HG03159 (cell line): ENCODE data around the gene RAB20.
"Not testable (repeated sequence)": the region's sequence is repeated elsewhere in the genome, so short reads cannot be mapped to it uniquely, and the experiment has no call there.

Experiments
- ATAC-seq: cut with Tn5 transposase; IDR thresholded peaks from one replicate; pipeline ENCODE4 v1.9.1; 2021; ENCODE audit warnings: mild to moderate bottlenecking, moderate library complexity; ENCODE audit not compliant: unreplicated experiment

RAB20 gene, protein sequence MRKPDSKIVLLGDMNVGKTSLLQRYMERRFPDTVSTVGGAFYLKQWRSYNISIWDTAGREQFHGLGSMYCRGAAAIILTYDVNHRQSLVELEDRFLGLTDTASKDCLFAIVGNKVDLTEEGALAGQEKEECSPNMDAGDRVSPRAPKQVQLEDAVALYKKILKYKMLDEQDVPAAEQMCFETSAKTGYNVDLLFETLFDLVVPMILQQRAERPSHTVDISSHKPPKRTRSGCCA

DNA sequence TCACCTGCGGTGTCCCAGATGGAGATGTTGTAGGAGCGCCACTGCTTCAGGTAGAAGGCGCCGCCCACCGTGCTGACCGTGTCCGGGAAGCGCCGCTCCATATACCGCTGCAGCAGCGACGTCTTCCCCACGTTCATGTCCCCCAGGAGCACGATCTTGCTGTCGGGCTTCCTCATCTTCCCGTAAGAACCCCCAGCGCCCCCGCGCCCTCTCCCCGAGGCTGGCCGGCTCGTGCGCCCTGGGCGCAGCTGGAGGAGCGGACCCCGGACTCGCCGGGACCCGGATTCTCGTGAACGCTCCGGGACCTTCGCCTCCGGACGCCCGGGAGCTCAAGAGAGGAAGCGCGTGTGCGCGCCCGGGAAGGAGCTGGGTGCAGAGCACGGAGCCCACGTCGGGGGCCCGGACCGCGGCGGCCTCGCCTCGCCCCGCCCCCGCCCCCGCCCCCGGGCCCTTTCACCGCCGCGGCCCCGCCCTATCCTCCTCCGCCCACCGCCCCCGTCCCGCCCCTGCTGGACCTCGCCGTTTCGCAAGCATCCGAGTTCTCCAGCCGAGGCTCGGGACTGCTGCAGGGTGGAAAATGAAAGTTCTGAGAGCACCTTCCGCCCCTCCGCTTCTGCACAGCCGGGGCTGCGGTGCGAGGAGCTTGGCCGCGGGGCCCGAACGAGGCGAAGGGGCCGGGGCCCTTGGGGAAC is at the start of gene RAB20:
Gene RAB20, minus strand, starts transcription at position 379 of the 692 bp plus-strand sequence. Its CDS starts 203 bp downstream, at position 176.
- peak; percentile 64 for ATAC-seq

DNA sequence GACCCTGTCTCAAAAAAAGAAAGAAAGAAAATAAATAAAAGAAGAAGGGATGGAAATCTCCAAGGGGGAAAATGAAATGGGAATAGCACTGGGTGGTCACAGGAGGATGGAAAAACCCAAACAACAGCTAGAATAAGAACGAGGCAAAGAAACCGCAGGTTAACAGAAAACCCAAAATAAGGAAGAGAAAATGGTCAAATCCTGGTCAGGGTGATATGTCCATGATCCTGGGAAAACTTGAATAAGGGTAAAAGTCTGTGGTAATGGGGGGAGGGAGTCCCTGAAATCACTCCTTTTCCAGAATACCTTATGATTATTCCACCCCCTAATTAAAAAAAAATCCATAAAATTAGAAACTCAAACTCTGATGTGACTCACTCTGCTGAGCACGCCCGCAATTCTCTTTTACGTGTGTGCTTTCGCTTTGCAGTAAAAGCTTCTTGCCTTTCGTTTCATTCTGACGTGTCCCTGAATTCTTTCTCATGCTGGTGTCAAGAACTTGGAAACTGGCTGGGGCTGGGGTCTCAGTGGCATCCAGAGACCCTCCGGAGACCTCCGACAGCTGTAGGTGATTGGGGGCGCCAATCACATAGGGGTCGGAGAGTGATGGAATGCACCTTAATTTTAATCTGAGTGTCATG is 49.6 kb upstream of the RAB20 start:
- no peak for ATAC-seq

DNA sequence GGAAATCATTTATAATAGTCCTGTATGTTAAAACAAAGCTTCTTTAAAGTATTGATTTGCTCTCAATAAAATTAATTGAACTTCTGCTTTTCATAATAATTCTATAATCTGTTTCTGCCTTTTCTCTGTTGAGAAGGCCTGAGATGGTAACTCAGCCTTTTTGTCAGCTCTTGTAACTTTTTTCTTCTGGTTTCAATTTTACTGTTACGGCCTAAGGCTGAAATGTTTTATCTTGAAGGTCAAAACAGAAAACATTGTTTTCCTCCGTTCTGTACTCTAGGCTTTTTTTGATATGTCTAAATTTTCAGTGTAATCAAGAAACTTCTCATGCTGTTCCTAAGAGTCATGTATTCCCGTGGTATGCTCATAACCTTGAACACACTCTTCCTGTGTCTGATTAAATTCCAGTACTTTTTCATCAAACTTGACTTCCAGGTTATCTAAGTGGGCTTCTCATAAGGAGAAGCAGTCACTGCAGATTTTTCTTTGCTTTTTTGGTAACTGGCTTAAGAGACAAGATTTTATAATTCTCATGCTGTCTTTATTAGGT is 46.2 kb upstream of the RAB20 start:
- ATAC-seq = no peak

DNA sequence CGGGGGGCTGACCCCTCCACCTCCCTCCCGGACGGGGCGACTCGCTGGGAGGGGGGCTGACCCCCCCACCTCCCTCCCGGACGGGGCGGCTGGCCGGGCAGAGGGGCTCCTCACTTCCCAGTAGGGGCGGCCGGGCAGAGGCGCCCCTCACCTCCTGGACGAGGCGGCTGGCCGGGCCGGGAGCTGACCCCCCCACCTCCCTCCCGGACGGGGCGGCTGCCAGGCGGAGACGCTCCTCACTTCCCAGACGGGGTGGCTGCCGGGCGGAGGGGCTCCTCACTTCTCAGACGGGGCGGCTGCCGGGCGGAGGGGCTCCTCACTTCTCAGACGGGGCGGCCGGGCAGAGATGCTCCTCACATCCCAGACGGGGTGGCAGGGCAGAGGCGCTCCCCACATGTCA is 44.8 kb upstream of the RAB20 start:
- not testable (repeated sequence) for ATAC-seq

DNA sequence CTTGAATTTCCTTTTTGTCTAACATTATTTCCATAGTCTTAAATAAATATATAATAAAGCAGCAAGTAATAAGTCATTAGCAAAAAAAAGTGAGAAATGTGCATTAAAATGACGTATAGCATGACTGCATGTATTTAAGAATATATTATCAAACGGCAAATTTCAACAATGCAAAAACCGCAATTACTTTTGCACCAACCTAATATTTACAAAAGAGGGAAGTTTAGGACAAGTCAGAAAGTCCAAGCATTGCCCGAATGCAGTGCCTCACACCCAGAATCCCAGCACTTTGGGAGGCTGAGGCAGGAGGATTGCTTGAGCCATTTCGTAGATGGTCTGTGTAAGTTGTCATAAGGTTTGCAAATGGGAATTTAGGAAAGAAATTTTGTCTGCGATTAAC is 43.6 kb upstream of the RAB20 start:
- ATAC-seq = no peak

DNA sequence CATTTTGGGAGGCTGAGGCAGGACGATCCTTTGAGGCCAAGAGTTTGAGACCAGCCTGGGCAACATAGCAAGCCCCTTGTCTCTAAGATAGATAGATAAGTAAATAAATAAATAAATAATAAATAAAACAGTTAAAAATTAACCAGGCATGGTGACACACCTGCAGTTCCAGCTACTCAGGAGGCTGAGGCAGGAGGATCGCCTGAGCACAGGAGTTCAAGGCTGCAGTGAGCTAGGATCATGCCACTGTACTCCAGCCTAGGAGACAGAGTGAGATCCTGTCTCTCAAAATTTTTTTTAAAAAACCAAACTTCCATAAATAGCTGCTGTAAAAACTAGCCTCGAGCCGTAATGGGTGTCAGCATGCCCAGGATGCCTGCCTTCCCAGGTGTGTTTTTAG is 39.5 kb upstream of the RAB20 start:
- no peak for ATAC-seq

DNA sequence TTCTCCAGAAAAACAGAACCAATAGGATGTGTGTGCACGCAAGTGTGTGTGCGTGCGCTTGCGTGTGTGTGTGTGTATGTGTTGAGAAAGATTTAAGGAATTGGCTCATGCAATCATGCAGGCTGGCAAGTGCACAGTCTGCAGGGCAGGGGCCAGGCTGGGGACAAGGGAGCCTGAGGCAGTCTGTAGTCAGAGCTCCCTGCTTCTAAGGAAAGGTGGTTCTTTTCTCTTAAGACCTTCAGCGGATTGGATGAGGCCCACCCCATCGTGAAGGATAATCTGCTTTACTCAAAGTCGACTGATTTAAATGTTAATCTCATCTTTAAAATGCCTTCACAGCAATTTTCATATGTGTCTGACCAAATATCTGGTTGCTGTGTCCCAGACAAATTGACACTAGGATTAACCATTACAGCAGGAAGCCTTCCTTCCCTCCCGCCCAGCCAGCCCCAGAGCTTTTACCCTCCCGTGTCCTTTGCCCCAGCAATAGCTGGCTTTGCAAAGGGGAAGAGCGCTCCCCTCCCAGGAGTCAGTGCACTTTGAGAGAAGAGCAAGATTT is 38.8 kb upstream of the RAB20 start:
- ATAC-seq = no peak

DNA sequence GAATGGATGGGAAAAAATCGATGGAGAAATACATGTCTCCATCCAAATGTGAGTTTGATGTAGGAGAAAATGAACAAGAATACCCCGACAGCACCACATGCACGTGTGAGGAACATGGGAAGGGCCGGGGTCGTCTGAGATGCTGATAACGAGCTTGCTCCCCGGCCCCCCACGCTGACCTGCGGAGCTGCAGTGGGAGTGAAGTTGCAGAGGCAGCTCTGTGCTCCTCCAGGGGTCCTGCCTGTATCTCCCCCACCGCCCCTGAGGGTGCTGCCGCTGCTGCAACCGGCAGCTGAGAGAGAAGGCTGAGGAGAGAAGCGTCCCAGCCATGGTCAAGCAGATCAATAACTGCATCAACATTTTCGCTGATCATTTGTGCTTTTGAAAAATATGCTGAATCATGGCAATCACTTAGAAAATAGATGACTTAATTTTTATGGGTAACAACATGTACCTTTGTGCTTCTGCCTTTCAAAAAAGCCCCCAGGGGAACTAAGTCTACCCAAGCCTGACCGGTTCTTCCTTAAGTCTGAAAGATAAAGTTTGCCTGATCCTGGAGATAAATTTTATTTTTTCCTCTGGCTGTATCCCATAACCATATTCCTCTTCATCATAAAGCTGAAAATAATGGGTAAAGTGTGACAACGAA is 35.6 kb upstream of the RAB20 start:
- no peak for ATAC-seq

DNA sequence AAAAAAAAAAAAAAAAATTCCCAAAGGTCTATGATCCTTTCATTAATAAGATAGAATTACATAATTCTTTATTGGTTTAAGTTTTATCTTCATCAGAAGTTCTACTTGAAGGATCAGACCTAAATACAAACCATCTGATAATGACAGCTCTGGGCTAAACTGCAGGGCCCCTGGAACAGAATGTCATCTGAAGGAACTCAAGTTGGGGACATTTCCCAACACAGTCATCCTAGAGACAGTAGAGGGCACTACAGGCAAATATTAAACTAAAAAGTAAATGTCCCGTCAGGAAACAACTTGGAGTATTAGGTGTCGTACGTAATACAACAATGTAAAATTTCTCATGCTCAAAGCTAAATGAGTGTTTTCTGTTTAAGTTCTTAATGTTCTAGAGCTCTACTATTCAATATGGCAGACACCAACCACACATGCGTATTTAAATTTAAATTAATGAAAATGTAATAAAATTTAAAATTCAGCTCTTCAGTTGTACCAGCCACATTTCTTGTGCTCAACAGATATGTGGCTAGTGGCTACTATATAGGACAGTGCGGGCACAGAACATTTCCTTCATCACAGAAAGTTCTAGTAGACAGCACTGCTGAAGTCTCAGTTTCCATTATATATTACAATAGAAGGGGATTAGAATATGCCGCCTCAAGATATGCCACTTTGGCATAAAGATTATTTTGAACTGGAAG is 32.1 kb upstream of the RAB20 start:
- ATAC-seq = peak; percentile 92

DNA sequence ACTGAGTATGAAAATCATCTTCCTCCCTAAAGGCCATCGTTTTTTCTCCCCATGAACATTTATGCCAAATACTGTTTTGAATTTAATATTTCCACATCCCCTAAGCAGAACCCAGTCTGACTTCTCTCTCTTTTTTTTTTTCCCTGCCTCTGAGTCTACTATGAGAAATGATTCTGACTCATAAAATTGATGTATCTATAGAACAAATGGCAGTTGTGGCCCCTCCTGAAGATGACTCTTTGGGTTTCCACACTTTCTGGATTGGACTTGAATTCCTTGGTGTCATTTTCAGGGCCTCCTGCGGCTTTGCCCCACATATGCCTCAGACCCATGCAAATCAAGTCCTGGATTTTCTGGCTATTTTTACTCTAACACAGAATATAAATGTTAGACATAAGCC is 31.1 kb upstream of the RAB20 start:
- no peak for ATAC-seq

DNA sequence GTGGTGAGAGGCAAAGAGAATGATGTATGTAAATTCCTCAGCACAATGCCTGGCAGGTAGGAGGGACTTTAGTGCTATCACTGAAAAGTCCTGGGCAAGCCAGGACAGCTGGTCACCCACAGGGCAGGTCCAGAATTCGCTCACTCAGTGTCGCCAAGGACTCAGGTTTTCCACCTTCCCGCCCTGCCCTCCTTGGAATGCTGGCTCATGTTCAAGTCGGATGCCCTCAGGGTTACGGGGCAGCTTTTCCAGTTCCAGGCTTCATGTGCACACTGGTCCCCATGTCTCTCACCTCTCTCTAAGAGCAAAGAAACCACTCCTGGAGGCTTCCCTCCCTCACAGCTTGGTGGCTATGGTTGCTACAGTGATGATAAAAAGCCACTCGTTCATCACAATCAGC is 29.1 kb upstream of the RAB20 start:
- ATAC-seq = no peak

DNA sequence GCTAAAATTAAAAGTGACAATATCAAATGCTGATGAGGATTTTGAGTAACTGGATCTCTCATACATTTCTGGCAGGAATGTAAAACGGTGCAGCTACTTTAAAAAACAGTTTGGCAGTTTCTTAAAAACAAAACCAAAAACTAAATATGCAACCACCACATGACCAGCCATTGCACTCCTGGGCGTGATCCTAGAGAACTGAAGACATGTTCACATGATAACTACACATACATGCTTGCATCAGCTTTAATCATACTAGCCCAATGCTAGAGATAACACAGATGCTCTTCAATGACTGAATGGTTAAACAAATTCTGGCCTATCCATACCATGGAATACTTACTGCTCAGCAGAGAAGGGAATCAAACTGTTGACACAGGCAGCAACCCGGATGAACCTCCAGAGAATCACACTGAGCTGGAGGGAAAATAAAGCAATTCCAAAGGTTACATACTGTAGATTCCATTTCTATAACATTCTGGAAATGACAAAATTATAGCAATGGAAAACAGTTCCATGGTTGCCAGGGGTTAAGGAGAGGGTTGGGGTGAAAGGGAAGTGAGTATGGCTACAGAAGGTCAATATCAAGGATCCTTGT is 28.4 kb upstream of the RAB20 start:
- no peak for ATAC-seq

DNA sequence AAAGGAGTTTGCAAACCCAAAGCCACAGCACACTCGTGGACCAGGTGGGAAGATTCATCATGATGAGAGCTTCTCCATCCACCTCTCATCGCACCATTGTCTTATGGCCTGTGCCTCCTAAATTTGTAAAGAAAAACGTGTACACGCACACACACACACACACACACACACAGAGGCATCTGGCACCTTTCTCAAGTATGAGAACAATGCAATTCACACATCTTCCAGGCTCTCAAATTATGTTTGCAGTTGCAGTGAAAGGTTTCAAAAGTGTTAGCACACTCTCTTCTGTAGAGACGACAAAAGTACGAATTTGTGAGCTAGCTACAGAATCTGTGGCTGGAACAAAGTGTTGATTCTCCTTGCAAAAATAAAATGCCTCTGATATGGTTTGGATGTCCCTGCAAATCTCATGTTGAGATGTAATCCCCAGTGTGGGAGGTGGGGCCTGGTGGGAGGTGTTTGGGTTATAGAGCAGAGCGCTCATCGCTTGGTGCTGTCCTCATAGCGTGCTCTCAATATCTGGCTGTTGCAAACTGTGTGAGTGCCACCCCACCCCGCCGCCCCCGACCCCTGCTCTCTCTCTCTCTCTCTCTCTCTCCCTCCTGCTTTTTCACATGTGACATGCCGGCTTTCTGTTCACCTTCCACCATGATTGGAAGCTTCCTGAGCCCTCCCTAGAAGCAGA is 21.8 kb upstream of the RAB20 start:
- ATAC-seq = no peak

DNA sequence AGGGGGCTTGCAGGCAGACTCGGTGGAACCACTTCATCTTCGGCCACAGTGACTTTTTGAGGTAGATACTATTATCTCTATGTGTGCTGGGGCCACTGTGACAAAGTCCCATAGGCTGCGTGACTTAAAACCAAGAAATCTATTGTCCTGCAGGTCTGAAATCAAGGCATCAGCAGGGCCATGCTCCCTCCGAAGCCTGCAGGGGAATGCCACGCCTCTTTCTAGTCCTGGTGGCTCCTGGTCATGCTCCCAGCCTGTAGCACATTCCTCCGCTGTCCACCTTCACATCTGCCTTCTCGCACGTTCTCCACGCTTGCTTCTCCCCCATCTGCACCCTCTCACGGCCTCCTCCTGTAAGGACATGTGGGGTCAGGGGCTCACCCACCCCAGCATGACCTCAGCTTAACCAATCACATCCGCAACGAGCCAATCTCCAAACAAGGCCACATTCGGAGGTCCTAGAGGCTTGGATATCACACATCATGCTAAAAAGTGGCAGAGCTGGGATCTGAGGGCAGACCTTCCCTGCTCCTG is 21.0 kb upstream of the RAB20 start:
- no peak for ATAC-seq

DNA sequence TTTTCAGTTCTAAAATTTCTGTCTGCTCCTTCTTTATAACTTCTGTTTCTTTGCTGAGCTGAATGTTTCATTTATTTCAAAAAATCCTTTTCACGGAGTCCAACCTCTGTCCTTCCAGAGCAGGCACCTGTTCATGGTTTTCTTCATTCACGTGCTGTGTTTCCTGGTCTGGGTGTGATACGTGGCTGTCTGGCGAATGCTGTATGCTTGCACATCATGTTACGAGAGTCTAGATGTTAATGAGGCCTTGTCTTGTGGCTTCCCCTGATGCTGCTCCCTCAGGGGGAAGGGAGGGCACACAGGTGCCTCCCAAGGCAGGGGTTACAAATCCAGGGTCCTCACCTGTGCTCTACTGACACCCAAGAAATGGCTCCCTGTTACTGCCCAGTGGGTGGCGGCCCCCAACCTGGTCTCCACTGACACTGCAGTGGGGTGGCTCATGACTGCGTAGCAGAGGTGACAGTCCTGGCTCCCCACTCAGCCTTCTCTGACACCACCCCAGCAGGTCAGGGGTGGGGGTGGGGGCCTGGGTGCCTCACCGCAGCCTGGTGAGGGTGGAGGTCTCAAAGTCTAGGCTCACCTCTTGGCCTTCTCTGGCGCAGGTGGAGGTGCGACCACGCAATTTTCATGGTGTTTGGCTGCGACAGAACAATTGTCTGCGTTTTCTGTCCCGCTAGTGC is 20.1 kb upstream of the RAB20 start:
- no peak for ATAC-seq

DNA sequence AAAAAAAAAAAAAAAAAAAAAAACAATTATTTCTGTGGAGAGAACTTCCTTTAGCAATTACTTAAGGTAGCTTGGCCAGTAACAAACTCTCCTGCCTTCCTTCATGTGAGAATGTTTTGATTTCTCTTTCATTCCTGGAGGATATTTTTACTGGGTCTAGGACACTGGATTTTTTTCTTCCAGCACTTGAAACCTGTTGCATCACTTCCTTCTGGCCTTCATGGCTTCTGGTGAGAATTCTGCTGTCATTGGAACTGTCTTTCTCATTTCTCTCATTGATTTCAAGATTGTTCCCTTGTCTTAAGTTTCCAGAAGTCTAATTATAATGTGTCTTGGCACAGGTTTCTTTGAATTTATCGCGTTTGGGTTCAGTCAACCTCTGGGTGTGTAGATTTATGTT is 19.3 kb upstream of the RAB20 start:
- no peak for ATAC-seq

DNA sequence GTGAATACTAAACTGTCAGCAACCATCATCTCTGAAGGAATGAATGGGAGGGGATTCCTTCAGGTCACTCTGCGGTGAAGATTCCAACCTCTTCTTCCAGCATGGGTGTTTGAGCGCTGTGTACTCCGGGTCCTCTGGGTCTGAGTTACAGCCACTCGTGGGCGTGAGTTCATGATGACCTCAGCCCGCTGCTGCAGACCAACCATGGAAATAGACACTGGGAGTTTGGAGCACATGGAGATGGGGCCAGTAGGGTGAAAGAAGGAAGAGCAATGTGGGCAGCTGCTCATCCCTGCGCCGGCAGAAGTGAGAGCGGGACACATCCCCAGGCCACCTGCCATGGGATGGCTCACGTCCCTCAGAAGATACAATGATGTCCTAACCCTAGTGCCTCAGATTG is 16.8 kb upstream of the RAB20 start:
- ATAC-seq = no peak

DNA sequence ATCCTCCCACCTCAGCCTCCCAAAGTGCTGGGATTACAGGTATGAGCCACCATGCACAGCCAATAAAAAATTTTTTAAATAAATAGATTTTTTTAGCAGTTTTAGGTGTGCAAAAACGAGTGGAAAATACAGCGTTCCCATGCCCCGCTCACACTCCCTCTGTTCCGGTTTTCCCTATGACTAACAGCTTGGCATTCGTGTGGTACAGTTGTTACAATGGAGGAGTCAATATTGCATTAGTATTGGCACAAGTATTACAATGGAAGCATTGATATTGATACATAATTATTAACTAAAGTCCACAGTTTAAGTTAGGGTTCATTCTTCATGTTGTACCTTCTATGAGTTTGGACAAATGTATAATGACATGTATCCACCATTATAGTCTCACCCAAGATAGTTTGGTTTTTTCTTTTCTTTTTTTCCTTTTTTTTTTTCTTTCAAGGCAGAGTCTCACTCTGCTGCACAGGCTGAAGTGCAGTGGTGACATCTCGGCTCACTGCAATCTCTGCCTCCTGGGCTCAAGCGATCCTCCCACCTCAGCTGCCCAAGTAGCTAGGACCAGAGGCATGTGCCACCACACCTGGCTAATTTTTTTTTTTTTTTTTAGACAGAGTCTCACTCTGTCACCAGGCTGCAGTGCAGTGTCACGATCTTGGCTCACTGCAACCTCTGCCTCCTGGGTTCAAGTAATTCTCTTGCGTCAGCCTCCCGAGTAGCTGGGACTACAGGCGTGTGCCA is 15.4 kb upstream of the RAB20 start:
- ATAC-seq = no peak
